ENCODE results near the gene PLCB3.

DNA sequence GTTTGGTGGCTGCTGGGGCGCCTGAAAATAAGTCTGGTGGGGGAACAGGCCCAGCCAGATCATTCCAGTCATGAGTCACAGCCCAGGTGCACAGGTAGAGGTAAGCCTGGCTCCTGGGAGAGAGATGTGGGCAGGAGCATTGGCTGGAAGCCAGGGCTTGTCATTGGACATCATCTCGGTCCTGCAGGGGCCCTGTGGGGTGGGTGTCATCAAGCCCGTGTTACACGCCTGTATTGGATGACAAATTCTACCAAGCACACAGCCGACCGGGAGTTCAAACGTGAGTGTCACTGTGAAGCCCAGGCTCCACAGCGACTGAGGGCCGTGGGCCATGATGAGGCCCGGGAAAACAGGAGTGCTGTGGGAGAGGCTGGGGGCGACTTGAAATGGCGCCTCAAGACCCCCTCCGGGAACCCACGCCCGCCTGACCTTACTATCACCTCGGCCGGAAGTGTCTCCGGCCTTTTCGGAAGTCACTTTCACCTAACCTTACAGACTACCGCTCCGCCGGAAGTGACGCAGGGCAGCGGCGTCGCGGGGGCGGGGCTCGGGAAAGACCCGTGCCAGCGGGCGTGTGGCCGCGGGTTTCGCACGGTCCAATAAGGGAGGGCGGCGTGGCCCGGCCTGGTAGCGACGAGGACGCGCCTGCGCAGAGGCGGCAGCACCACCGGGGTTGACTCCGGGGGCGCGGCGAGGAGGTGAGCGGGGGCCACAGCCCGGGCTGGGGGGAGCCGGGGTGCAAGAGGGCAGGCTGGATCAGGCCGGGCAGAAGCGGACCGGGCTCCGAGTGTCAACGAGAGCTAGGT lies 10.7 kb upstream of the PLCB3 start, which contains the start of gene FKBP2:
- TF ChIP-seq, protein P1, sequence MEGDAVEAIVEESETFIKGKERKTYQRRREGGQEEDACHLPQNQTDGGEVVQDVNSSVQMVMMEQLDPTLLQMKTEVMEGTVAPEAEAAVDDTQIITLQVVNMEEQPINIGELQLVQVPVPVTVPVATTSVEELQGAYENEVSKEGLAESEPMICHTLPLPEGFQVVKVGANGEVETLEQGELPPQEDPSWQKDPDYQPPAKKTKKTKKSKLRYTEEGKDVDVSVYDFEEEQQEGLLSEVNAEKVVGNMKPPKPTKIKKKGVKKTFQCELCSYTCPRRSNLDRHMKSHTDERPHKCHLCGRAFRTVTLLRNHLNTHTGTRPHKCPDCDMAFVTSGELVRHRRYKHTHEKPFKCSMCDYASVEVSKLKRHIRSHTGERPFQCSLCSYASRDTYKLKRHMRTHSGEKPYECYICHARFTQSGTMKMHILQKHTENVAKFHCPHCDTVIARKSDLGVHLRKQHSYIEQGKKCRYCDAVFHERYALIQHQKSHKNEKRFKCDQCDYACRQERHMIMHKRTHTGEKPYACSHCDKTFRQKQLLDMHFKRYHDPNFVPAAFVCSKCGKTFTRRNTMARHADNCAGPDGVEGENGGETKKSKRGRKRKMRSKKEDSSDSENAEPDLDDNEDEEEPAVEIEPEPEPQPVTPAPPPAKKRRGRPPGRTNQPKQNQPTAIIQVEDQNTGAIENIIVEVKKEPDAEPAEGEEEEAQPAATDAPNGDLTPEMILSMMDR (IDR thresholded peaks at IDR 0.05): no peak
- peak; percentile 78 to 87 for TF ChIP-seq POLR2A (IDR thresholded peaks at IDR 0.05)

All from sigmoid colon (tissue), 3 donors.